PC-3 (cell line): ENCODE data around the gene IFIT3.

ENCODE experiments used
- EZH2 ChIP-seq: fragments of 300-600 bp; sonication (generic); IDR thresholded peaks from one replicate; pipeline ENCODE4 v1.6.1; 2017; ENCODE audit warnings: antibody characterized with exemption, mild to moderate bottlenecking, low read length; ENCODE audit not compliant: unreplicated experiment
- TF ChIP-seq, protein P1 (sequence below): fragments of 300-600 bp; sonication (generic); conservative IDR thresholded peaks from 2 replicates; pipeline ENCODE4 v1.5.1; 2017; ENCODE audit warnings: antibody characterized with exemption, low read depth, mild to moderate bottlenecking, low read length

- TF ChIP-seq, protein P1, sequence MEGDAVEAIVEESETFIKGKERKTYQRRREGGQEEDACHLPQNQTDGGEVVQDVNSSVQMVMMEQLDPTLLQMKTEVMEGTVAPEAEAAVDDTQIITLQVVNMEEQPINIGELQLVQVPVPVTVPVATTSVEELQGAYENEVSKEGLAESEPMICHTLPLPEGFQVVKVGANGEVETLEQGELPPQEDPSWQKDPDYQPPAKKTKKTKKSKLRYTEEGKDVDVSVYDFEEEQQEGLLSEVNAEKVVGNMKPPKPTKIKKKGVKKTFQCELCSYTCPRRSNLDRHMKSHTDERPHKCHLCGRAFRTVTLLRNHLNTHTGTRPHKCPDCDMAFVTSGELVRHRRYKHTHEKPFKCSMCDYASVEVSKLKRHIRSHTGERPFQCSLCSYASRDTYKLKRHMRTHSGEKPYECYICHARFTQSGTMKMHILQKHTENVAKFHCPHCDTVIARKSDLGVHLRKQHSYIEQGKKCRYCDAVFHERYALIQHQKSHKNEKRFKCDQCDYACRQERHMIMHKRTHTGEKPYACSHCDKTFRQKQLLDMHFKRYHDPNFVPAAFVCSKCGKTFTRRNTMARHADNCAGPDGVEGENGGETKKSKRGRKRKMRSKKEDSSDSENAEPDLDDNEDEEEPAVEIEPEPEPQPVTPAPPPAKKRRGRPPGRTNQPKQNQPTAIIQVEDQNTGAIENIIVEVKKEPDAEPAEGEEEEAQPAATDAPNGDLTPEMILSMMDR: no peak
- no peak for TF ChIP-seq EZH2
These were observed 55.0 kb downstream of the IFIT3 start for GRCh38 chr10:89382757-89383156.
